HepG2 (cell line): ENCODE measurements around the gene MORF4L1. TPM values are rescaled to one million over a fixed set of nuclear protein-coding genes. Genes with fewer than 3 reads are reported as not detected.

ENCODE experiments used
- ADNP ChIP-seq: sonication (generic); formaldehyde crosslinking; IDR thresholded peaks from 2 replicates; pipeline ENCODE4 v1.4.0; 2020; ENCODE audit warnings: missing genetic modification reagents
- ATF3 ChIP-seq: sonication (generic); formaldehyde crosslinking; IDR thresholded peaks from 2 replicates; pipeline ENCODE4 v1.4.0; 2020; ENCODE audit warnings: missing genetic modification reagents
- ATF6 ChIP-seq: sonication (generic); formaldehyde crosslinking; conservative IDR thresholded peaks from 2 replicates; pipeline ENCODE4 v1.4.0; 2020; ENCODE audit warnings: missing genetic modification reagents
- CENPX ChIP-seq: sonication (generic); formaldehyde crosslinking; IDR thresholded peaks from 2 replicates; pipeline ENCODE4 v1.9.0; 2021; ENCODE audit warnings: mild to moderate bottlenecking, missing genetic modification reagents, moderate library complexity
- CREB1 ChIP-seq, 2 experiments: fragments of 450-650 bp in 1 of 2; IDR thresholded peaks; 2 replicates each; pipeline ENCODE4 v1.6.1; 2016 to 2017; ENCODE audit warnings: control low read depth in 1 of 2, mild to moderate bottlenecking in 1 of 2, missing compliant biosample characterization in 1 of 2, missing genetic modification characterization in 1 of 2
- KAT8 ChIP-seq: IDR thresholded peaks from 2 replicates; pipeline ENCODE4 v1.6.1; 2016; ENCODE audit warnings: missing genetic modification reagents, missing compliant biosample characterization
- MYPOP ChIP-seq: sonication (generic); formaldehyde crosslinking; IDR thresholded peaks from 2 replicates; pipeline ENCODE4 v1.8.1; 2023; ENCODE audit warnings: mild to moderate bottlenecking, moderate library complexity, missing genetic modification reagents
- NFYB ChIP-seq: sonication (generic); formaldehyde crosslinking; IDR thresholded peaks from 2 replicates; pipeline ENCODE4 v1.4.0; 2020; ENCODE audit warnings: missing genetic modification reagents
- RBM39 ChIP-seq: fragments of 200-400 bp; formaldehyde crosslinking; IDR thresholded peaks from one replicate; pipeline ENCODE4 v1.6.1; 2018; ENCODE audit warnings: antibody characterized with exemption, mild to moderate bottlenecking, low read depth, low read length; ENCODE audit not compliant: poor library complexity, severe bottlenecking
- STAG1 ChIP-seq: sonication (generic); formaldehyde crosslinking; IDR thresholded peaks from 2 replicates; pipeline ENCODE4 v1.4.0; 2020; ENCODE audit warnings: missing genetic modification reagents
- ZBED4 ChIP-seq: sonication (generic); formaldehyde crosslinking; IDR thresholded peaks from 2 replicates; pipeline ENCODE4 v1.4.0; 2020; ENCODE audit warnings: missing genetic modification reagents, borderline replicate concordance
- ZBTB1 ChIP-seq: sonication (generic); formaldehyde crosslinking; IDR thresholded peaks from 2 replicates; pipeline ENCODE4 v1.4.0; 2020; ENCODE audit warnings: missing genetic modification reagents, borderline replicate concordance
- ZGPAT ChIP-seq: IDR thresholded peaks from 2 replicates; pipeline ENCODE4 v1.6.1; 2016; ENCODE audit warnings: mild to moderate bottlenecking
- ZNF260 ChIP-seq: sonication (generic); formaldehyde crosslinking; IDR thresholded peaks from 2 replicates; pipeline ENCODE4 v1.4.0; 2020; ENCODE audit warnings: missing genetic modification reagents, low read depth, mild to moderate bottlenecking, borderline replicate concordance
- ZNF275 ChIP-seq: sonication (generic); formaldehyde crosslinking; IDR thresholded peaks from 2 replicates; pipeline ENCODE4 v1.8.0; 2022; ENCODE audit warnings: missing genetic modification reagents, mild to moderate bottlenecking, inconsistent platforms, borderline replicate concordance
- ZNF292 ChIP-seq: sonication (generic); formaldehyde crosslinking; IDR thresholded peaks from 2 replicates; pipeline ENCODE4 v1.8.1; 2022; ENCODE audit warnings: mild to moderate bottlenecking, low read depth, missing genetic modification reagents, borderline replicate concordance
- ZNF333 ChIP-seq: sonication (generic); formaldehyde crosslinking; IDR thresholded peaks from 2 replicates; pipeline ENCODE4 v1.4.0; 2020; ENCODE audit warnings: mild to moderate bottlenecking, missing genetic modification reagents, borderline replicate concordance
- ZNF382 ChIP-seq: sonication (generic); formaldehyde crosslinking; IDR thresholded peaks from 2 replicates; pipeline ENCODE4 v1.5.0; 2020; ENCODE audit warnings: missing genetic modification reagents, mild to moderate bottlenecking, borderline replicate concordance
- ZNF629 ChIP-seq: sonication (generic); formaldehyde crosslinking; conservative IDR thresholded peaks from 2 replicates; pipeline ENCODE4 v1.5.0; 2020; ENCODE audit warnings: missing genetic modification reagents
- ZZZ3 ChIP-seq: sonication (generic); formaldehyde crosslinking; IDR thresholded peaks from 2 replicates; pipeline ENCODE4 v1.4.0; 2020; ENCODE audit warnings: missing genetic modification reagents, mild to moderate bottlenecking, borderline replicate concordance
- polyA plus RNA-seq, 8 experiments: library from polyadenylated mRNA; depleted of rRNA in 3 of 8; stranded (reverse) in 7 of 8; unstranded in 1 of 8; fragments of >200 nt; fragmentation: Illumina TruSeq in 4 of 8; extraction: Trizol in 4 of 8; gene quantifications; 2 replicates each; pipeline versions ENCODE4 v1.2.1 to v1.2.3, GENCODE V29; 2011 to 2016; ENCODE audit warnings: low read depth in 4 of 8, missing spikeins in 1 of 8, mixed read lengths in 1 of 8; ENCODE audit not compliant: insufficient read depth in 1 of 8
- total RNA-seq, 5 experiments: library from RNA; depleted of rRNA; stranded (reverse); fragments of >200 nt; fragmentation: Illumina TruSeq; extraction: Trizol; gene quantifications; 2 replicates each; pipeline ENCODE4 v1.2.3, GENCODE V29; 2016; ENCODE audit warnings: low read depth in 1 of 5

MORF4L1 gene
- total and polyA plus RNA-seq, 2 of the 13 experiments (the other 11 are each of a cell fraction or from before 2014, with no cell fraction given): 218 to 219 TPM

GRCh38 chr15:78909791-78910228 lies 37.1 kb downstream of the MORF4L1 start (continued):
- TF ChIP-seq RBM39 (no peak), ADNP (CRISPR knock-in tag) (no peak), CENPX (CRISPR knock-in tag) (no peak), ZNF333 (CRISPR knock-in tag) (no peak), ZNF275 (CRISPR knock-in tag) (no peak), ATF6 (CRISPR knock-in tag) (no peak), ZNF260 (CRISPR knock-in tag) (no peak), ZGPAT (no peak), ZNF382 (CRISPR knock-in tag) (no peak), NFYB (no peak), ZBED4 (CRISPR knock-in tag) (no peak), ZZZ3 (CRISPR knock-in tag) (no peak), CREB1 (IDR thresholded peaks at IDR 0.05) (no peak), CREB1 (CRISPR knock-in tag; IDR thresholded peaks at IDR 0.05) (no peak), ATF3 (CRISPR knock-in tag) (no peak), ZNF292 (CRISPR knock-in tag) (no peak), MYPOP (CRISPR knock-in tag) (no peak), STAG1 (CRISPR knock-in tag) (peak; percentile 89), ZNF629 (no peak), KAT8 (no peak), ZBTB1 (no peak)
